HUDEP-2 (cell line): Measurements from ENCODE around the gene PLEKHA7.
"Not testable (repeated sequence)": the region's sequence is repeated elsewhere in the genome, so short reads cannot be mapped to it uniquely, and the experiment has no call there.

Experiments used
- DNase-seq, 76 experiments: peaks; one replicate each; lab custom pipeline; 2025; ENCODE audit not compliant: unreplicated experiment in 76 of 76; lab: John Stamatoyannopoulos, UW

PLEKHA7 gene, protein sequence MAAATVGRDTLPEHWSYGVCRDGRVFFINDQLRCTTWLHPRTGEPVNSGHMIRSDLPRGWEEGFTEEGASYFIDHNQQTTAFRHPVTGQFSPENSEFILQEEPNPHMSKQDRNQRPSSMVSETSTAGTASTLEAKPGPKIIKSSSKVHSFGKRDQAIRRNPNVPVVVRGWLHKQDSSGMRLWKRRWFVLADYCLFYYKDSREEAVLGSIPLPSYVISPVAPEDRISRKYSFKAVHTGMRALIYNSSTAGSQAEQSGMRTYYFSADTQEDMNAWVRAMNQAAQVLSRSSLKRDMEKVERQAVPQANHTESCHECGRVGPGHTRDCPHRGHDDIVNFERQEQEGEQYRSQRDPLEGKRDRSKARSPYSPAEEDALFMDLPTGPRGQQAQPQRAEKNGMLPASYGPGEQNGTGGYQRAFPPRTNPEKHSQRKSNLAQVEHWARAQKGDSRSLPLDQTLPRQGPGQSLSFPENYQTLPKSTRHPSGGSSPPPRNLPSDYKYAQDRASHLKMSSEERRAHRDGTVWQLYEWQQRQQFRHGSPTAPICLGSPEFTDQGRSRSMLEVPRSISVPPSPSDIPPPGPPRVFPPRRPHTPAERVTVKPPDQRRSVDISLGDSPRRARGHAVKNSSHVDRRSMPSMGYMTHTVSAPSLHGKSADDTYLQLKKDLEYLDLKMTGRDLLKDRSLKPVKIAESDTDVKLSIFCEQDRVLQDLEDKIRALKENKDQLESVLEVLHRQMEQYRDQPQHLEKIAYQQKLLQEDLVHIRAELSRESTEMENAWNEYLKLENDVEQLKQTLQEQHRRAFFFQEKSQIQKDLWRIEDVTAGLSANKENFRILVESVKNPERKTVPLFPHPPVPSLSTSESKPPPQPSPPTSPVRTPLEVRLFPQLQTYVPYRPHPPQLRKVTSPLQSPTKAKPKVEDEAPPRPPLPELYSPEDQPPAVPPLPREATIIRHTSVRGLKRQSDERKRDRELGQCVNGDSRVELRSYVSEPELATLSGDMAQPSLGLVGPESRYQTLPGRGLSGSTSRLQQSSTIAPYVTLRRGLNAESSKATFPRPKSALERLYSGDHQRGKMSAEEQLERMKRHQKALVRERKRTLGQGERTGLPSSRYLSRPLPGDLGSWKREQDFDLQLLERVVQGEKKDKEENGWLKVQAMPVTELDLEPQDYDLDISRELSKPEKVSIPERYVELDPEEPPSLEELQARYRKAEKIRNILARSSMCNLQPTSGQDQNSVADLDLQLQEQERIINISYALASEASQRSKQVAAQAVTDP

DNA sequence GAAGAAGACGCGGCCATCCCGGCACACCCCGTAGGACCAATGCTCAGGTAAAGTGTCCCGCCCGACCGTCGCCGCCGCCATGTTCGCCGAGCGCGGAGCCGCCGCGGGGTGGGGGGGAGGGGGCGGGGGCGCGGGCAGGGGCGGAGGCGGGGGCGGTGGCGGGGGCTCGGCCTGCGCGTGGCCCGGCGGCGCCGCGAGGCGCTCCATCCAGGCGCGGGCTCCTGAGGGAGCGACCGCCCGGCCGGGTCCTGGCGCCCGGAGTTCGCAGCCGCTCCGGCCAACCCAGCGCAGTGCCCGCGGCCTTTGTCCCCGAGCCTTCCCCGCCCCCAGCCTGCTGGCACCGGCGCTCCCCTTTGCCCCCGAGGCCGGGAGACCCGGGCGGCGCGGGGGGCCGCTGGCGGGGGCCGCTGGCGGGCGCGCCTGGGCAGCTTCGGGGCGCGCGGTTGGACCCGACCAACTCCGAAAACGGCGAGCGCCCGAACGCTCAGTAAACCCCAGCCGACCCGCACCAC, at the start of gene PLEKHA7:
Gene PLEKHA7 (minus strand): TSS at position 94 of the 512 bp plus-strand sequence. CDS start 13 bp downstream, at position 81.
- peak in 1 of 76 experiments; percentile 3 for DNase-seq

DNA sequence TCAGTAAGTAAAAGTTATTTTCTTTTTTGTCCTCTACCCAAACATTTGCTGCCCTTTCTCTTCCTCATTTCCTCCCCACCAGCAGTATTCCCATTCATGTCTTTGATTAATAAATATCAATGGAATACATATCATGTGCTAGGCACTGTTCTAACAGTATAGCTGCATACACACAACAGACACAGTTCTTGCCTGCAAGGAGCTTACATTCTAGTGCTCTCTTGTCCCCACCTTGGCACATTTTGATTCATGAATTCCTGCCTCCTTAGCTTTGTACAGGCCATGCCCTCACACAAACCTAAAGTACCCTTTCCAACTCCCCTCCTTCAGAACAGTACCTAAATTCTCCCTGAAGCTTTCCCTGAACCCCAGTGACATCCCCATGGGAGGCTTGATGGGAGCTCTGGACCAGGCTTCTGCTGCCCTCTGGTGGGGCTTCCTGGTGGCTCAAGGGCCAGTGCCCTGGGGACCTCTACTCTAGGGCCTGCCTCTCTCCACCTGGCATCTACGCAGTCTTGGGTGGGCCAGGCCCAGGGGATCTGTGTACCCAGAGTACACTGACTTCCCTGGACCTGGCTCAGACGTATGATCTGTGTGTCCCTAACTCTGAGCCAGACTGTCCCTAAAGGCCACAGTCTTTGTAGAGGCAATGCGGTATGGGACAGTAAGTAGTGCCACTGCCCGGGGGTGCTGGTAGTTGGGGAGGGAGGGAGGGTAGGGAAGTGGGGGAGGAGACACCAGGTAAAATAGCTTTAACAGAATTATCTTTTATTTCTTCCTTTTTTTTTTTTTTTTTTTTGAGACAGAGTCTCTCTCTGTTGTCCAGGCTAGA, 49.2 kb upstream of the PLEKHA7 start:
- DNase-seq, result peak in 41 of 76 experiments; percentile 5 to 59 (median 25)

DNA sequence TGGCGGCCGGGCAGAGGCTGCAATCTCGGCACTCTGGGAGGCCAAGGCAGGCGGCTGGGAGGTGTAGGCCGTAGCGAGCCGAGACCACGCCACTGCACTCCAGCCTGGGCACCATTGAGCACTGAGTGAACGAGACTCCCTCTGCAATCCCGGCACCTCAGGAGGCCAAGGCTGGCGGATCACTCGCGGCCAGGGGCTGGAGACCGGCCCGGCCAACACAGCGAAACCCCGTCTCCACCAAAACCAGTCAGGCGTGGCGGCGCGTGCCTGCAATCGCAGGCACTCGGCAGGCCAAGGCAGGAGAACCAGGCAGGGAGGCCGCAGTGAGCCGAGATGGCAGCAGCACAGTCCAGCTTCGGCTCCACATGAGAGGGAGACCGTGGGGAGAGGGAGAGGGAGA, 36.9 kb upstream of the PLEKHA7 start:
- DNase-seq, result not testable (repeated sequence)

DNA sequence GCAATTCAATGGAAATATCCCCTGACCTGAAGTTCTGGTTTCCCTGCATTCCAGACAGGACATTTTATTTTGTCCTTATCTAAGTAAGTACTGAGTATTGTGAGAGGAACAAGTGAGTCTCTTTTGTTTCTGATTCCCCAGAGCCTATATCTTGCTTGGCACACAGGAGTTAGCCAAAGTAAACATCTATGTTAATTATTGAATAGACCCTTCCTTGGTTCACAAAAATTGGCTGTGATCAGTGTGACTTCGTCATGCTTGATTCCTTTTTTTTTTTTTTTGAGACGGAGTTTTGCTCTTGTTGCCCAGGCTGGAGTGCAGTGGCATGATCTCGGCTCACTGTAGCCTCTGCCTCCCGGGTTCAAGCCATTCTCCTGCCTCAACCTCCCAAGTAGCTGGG, 34.3 kb upstream of the PLEKHA7 start:
- not testable (repeated sequence) for DNase-seq

DNA sequence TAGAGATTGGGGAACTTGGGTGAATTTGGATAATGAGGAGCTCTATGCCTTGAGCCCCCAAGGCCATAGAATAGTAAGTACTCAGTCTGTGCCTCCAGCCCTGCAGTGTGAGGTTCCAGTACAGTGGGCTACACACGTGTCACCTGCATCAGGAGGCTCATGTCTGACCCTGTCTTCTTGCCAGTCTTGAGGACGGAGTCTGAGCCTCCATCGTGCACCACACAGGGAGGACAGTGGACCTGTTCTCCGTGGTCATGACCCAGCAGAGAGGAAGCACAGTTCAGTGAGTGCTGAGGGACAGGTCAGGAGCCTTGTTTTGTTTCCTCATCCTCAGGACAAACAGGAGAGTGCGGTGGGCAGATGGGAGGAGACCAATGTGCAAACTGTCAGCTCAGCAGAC, 32.5 kb upstream of the PLEKHA7 start:
- no peak for DNase-seq

DNA sequence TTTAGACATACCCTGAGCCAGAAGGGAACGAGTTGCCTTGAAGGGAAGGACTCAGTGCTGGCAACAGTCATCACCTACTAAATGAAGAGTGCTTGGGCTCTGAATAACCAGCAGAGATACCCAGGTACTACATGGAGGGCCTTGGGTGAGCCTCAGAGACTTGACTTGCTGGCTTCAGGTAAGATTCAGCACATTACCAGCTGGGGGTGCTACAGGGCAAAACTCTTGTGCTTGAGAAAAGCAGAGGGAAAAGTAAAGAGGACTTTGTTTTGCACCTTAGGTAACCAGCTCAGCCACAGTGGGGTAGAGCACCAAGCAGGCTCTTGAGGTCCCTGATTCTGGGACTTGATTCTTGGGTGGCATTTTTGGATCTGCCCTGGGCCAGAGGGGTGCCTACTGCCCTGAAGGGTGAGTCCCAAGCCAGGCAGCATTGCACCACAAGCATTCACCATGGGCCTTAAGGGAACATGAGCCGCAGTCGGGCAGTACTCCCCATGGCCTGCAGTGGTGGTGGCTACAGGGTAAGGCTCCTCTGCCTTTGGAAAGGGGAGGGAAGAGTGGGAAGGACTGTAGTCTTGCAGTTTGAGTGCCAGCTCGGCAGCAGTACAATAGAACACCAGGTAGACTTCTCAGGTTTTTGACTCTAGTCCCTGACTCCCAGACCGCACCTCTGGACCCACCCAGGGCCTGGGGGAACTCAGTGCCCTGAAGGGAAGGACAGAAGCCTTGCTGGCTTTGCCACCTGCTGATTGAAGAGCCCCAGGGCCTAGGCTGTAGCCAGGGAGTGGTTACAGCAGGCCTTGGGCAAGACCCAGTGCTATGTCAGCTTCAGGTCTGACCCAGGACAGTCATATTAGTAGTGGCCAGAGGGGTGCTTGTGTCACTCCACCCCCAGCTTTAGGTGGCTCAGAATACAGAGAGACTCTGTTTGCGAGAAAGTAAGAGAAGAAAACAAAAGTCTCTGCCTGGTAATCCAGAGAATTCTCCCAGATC, 22.7 kb upstream of the PLEKHA7 start:
- DNase-seq, result peak in 19 of 76 experiments; percentile 3 to 32 (median 16)

DNA sequence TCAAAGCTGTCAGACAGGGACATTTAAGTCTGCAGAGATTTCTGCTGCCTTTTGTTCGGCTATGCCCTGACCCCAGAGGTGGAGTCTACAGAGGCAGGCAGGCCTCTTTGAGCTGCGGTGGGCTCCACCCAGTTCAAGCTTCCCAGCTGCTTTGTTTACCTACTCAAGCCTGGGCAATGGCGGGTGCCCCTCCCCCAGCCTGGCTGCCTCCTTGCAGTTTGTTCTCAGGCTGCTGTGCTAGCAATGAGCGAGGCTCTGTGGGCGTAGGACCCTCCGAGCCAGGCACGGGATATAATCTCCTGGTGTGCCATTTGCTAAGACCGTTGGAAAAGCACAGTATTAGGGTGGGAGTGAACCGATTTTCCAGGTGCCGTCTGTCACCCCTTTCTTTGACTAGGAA, 19.8 kb upstream of the PLEKHA7 start:
- DNase-seq, result not testable (repeated sequence)

DNA sequence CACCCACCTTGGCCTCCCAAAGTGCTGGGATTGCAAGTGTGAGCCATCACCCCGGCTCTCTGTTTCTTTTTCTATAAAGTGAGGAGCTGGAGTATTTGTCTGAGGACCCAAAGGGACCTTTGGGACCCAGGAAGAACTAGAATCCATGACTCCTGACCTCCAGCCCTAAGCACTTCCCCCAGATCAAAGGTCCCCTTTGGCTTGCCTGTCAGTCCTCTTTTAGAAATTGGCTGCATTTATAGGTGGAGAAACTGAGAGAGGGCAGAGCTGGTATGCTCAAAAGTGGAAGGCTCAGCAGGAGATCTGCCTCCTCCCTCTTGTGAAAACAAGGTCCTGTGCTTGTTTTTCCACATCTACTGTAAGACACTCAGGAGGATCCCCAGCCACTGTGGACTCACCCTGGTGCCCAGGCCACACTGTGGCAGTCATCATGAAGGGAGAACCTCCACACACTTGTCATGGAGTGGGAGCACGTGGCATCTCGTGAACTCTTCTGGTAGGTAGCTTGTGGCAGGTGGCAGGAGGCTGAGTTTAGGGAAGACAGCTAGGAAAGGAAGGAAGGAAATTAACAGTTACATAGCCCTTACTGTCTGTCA, 12.4 kb upstream of the PLEKHA7 start:
- DNase-seq, result no peak

DNA sequence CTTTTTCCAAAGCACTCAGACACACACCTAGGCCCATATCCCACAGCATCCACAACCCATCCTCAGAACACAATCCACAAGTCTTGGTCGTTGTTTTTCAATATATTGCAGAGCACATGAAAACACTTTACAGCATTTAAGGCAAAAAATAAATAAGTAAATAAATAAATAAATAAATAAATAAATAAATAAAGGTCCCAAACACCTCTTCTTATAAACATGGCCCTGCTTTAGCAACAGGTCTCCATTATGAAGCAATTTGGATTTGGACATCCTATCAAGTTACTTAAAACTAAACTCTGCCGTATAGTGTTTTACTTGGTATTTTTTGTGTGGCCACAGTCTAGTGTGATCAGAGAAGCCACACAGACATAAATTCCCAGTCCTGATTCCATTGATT, 10.7 kb upstream of the PLEKHA7 start:
- no peak for DNase-seq

DNA sequence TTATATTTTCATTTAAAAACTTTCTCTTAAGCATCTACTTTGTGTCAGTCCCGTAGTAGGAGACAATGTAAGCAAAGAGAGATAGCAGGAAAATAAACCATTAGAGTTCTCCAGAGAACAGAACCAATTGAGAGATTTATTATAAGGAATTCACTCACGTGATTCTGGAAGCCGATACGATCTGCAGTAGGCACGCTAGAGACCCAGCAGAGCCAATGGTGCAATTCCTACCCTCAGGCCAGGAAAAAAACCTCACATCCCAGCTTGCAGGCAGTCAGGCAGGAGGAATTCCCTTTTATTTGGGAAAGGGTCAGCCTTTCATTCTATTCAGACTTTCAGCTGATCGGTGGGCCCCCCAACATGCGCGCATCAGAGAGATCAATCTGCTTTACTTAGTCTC, 7.3 kb upstream of the PLEKHA7 start:
- DNase-seq, result no peak

DNA sequence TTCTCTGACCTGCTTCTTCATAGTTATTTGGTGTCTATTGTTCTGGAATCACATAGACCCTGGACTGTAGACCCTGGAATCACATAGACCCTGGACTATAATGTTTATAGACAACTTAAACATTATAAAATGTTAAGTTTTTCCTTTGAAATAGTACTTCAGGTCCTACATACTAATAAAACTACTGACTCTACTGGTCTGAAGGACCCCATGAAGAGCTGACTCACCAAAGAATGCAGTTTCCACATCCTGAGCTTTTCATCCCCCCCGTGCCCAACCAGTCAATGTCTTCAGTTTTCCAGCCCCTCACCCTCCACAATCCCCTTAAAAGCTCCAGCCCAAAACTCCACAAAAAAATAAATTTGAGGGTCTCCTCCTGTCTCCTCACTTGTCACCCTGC, 6.6 kb upstream of the PLEKHA7 start:
- no peak for DNase-seq

DNA sequence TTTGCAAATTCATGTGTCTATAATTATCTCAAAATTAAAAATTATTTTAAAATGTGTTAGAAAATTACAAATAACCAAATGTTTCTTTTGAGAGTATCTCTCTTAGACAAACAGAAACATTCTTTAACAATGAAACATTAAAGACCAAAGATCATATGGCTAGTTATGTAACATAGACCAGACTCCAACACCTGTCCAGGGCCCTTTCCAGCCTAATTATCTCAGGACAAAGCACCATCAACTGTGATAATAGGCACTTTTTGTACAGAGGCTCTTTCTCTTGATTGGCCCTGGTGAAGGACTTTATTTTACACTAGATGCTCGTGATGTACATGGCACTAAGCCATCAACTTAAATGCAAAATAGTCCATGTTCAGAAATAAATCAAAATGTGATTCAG, 5.0 kb upstream of the PLEKHA7 start:
- DNase-seq, result no peak

DNA sequence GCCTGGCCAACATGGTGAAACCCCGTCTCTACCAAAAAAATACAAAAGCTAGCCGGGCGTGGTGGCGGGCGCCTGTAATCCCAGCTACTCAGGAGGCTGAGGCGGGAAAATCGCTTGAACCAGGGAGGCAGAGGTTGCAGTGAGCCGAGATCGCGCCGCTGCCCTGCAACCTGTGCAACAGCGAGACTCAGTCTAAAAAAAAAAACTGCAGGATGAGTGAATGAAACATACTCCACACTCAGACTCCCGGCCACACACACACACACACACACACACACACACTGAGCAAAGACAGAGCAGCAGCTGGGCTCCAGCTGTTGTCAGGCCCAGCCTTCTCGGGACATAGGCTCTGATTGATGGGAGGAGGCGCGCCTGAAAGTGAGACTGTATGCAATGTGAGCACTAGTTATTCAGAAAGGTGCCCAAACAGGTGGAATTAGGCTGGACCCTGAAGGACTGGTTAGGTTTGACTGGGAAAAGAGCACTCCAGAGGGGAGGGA, 1.5 kb upstream of the PLEKHA7 start:
- no peak for DNase-seq

DNA sequence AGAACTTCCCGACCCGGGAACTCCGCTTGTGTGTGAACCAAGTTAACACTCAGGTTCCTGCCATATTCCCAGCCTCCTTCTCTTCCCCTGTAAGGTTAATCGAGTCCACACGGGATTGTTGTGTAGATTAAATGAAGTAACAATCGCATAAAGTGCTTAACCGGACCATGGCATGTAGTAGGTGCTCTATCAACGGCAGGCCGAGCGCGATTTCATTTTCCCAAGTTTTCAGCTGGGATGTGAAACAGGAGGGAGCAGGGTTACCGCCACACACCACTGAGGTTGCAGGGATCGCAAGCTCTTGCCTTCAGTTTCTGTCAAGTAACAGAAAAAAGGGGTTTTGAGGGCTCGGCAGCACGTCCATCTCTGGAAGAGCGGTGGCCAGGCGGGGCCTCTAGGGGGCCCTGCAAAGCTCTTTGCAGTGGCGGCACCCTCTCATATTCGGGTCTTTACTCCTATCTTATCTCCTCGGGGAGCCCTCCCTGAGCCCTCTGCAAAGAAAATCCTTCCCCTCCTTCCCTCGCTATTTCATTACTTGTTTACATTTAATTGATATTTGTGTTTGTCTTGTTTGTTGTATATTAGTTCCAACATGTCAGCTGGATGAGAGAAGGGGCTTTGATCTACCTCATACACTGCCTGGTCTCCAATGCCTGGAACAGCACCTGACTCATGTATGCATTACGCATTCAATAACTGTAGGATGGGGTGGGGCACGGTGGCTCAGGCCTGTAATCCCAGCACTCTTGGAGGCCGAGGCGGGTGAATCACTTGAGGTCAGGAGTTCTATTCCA, 816 bp upstream of the PLEKHA7 start:
- peak in 2 of 76 experiments; percentile 6 to 11 for DNase-seq

DNA sequence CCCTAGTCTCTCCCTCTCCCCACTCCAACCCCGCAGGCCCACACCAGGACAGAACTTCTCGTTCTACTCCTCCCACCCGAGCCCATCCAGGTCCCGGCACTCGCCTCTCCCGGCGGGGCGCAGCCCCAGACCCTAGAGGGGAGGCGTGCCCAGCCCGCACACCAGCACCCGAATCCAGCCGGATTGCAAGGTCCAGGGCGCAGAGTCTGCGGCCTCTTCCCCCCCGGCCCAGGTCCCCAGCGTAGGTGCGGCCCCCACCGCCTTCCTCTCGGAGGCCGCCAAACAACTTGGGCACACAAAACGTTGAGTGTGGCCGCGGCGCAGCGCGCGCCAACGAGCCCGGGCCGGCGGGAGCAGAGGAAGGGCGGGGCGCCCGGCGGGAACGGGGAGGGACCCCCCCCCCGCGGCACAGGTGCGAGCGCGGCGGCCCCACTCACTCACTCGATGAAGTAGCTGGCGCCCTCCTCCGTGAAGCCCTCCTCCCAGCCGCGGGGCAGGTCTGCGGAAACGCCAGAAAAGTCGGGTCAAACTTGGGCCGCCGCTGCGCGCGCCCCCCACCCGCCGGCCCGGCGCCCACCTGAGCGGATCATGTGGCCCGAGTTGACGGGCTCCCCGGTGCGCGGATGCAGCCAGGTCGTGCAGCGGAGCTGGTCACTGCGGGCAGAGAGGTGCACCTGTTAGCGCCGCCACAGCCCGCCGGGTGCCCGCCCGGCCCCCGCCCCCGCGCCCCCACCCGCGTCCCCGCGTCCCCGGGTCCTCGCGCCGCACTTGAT, 480 bp downstream of the PLEKHA7 start:
- no peak for DNase-seq
